Measurements from ENCODE around the gene LRP5. TPM values are rescaled to one million over a fixed set of nuclear protein-coding genes. Genes with fewer than 3 reads are reported as not detected.
A peak's percentile ranks its signal among the peaks of the same experiment; 100 is the strongest.

Gene LRP5
- total RNA-seq, 1 experiment from 2014 or later, result 32.8 TPM

GRCh38 chr11:68311160-68312116 lies 953 bp upstream of the LRP5 start:
- CTCF ChIA-PET, result interaction anchor here (1.1 to 2.1 kb wide), 2 partner anchors 13 to 71 kb away, joined by 4 to 15 read pairs; no protein-coding TSS in a partner anchor
- no peak for DNase-seq (ENCODE audit: unreplicated experiment)
- intact Hi-C loops (cut with micrococcal nuclease), result no loop called here
- peaks cover 5% of the 10 kb centered on the region for H3K36me3 Mint-ChIP-seq (ENCODE audit: insufficient read depth, unreplicated experiment)
- H3K27ac Mint-ChIP-seq (ENCODE audit: low read depth, unreplicated experiment), result no peak overlapping the region
- no TSS peak for BruUV-seq (replicated peaks)
- no peaks in the 10 kb centered on the region for H3K9me3 Mint-ChIP-seq (ENCODE audit: unreplicated experiment)
- no peaks in the 10 kb centered on the region for H3K27me3 Mint-ChIP-seq (ENCODE audit: insufficient read depth, unreplicated experiment)
- peak overlapping the region; percentile 60 for H3K4me3 Mint-ChIP-seq (ENCODE audit: unreplicated experiment)
- no peak for TF ChIP-seq CTCF (IDR thresholded peaks at IDR 0.05; ENCODE audit: unreplicated experiment)
- POLR2A ChIA-PET, result interaction anchor here (0.6 to 2.5 kb wide), 7 partner anchors 8 to 301 kb away, joined by 3 to 11 read pairs (median 4); partner anchors contain the start of gene C11orf24
- peaks cover 33% of the 10 kb centered on the region for H3K4me1 Mint-ChIP-seq (ENCODE audit: insufficient read depth, unreplicated experiment)

GRCh38 chr11:68312780-68313573 lies 586 bp downstream of the LRP5 start:
- DNase-seq (ENCODE audit: unreplicated experiment), result peak; percentile 35
- Mint-ChIP-seq H3K36me3 (ENCODE audit: insufficient read depth, unreplicated experiment) (peaks cover 5% of the 10 kb centered on the region), H3K4me1 (ENCODE audit: insufficient read depth, unreplicated experiment) (peaks cover 40% of the 10 kb centered on the region), H3K4me3 (ENCODE audit: unreplicated experiment) (peak overlapping the region; percentile 87), H3K27ac (ENCODE audit: low read depth, unreplicated experiment) (peak overlapping the region; percentile 88), H3K9me3 (ENCODE audit: unreplicated experiment) (no peaks in the 10 kb centered on the region), H3K27me3 (ENCODE audit: insufficient read depth, unreplicated experiment) (no peaks in the 10 kb centered on the region)
- no peak for TF ChIP-seq CTCF (IDR thresholded peaks at IDR 0.05; ENCODE audit: unreplicated experiment)
- ChIA-PET CTCF (interaction anchor here (1.0 to 1.4 kb wide), 2 partner anchors 41 to 56 kb away, joined by 3 to 8 read pairs; partner anchors contain the start of gene C11orf24), POLR2A (interaction anchor here (1.4 to 4.1 kb wide), 6 partner anchors 25 to 300 kb away, joined by 4 to 66 read pairs (median 12); partner anchors contain the start of genes C11orf24 and PPP6R3)
- no TSS peak for BruUV-seq (replicated peaks)
- intact Hi-C loops (cut with micrococcal nuclease), result loop anchor here (1.0 kb wide), 1 partner anchor 41 kb away; no protein-coding TSS in a partner anchor

GRCh38 chr11:68313574-68314202 lies 1.3 kb downstream of the LRP5 start:
- H3K36me3 Mint-ChIP-seq (ENCODE audit: insufficient read depth, unreplicated experiment), result peaks cover 5% of the 10 kb centered on the region
- POLR2A ChIA-PET, result interaction anchor here (0.6 to 4.1 kb wide), 19 partner anchors 10 to 304 kb away, joined by 3 to 66 read pairs (median 6); partner anchors contain the start of genes ALDH3B1, C11orf24 and PPP6R3
- H3K4me3 Mint-ChIP-seq (ENCODE audit: unreplicated experiment), result peak overlapping the region; percentile 87
- peak; percentile 37 for DNase-seq (ENCODE audit: unreplicated experiment)
- TF ChIP-seq CTCF (IDR thresholded peaks at IDR 0.05; ENCODE audit: unreplicated experiment), result no peak
- intact Hi-C loops (cut with micrococcal nuclease), result loop anchor here (1.0 kb wide), 1 partner anchor 41 kb away; no protein-coding TSS in a partner anchor
- BruUV-seq (replicated peaks), result TSS peak; percentile 57
- peak overlapping the region; percentile 88 for H3K27ac Mint-ChIP-seq (ENCODE audit: low read depth, unreplicated experiment)
- H3K9me3 Mint-ChIP-seq (ENCODE audit: unreplicated experiment), result no peaks in the 10 kb centered on the region
- H3K4me1 Mint-ChIP-seq (ENCODE audit: insufficient read depth, unreplicated experiment), result peaks cover 40% of the 10 kb centered on the region
- no peaks in the 10 kb centered on the region for H3K27me3 Mint-ChIP-seq (ENCODE audit: insufficient read depth, unreplicated experiment)
- CTCF ChIA-PET, result interaction anchor here (1.0 to 1.4 kb wide), 6 partner anchors 16 to 105 kb away, joined by 3 to 8 read pairs (median 4); partner anchors contain the start of gene C11orf24

Measured in MCF 10A (cell line).